Activated CD8-positive, alpha-beta memory T cell treated with anti-CD3 and anti-CD28 coated beads, Interleukin-2, amount 50 U/mL, for 24 hours (primary cell): ENCODE results near the gene KLF16.
A peak's percentile ranks its signal among the peaks of the same experiment; 100 is the strongest.

Source experiments
- DNase-seq: peaks from one replicate; pipeline ENCODE4 v3.0.0-alpha.2; 2020; ENCODE audit errors: extremely low read depth

Gene KLF16

GRCh38 chr19:1867349-1867724 is 4.0 kb upstream of the KLF16 start:
- DNase-seq, result no peak

DNA sequence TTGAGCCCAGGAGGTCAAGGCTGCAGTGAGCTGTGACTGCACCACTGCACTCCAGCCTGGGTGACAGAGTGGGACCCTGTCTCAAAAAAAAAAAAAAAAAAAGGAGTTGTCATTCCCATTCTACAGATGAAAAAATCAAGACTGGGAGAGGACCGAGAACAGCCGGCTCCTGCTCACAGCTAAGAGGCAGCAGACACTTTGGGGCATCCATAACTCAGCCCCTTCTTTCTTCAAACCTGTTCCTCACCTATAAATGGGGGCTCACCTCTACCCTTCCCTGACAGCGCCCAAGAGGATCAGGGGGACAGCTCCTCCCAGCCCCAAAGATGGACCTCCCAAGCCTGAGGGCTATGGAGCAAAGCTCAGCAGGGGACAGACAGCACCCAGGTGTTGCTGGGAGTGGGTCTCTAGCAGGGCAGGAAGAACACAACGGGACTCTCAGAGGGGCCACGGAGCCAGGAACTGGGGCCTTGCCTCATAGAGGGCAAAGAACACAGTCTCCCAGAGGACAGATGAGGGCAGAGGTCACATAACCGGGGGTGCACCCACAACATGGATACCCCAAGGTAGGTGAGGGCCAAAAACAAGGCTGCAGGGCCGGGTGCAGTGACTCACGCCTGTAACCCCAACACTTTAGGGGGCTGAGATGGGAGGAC is 3.4 kb upstream of the KLF16 start:
- no peak for DNase-seq

DNA sequence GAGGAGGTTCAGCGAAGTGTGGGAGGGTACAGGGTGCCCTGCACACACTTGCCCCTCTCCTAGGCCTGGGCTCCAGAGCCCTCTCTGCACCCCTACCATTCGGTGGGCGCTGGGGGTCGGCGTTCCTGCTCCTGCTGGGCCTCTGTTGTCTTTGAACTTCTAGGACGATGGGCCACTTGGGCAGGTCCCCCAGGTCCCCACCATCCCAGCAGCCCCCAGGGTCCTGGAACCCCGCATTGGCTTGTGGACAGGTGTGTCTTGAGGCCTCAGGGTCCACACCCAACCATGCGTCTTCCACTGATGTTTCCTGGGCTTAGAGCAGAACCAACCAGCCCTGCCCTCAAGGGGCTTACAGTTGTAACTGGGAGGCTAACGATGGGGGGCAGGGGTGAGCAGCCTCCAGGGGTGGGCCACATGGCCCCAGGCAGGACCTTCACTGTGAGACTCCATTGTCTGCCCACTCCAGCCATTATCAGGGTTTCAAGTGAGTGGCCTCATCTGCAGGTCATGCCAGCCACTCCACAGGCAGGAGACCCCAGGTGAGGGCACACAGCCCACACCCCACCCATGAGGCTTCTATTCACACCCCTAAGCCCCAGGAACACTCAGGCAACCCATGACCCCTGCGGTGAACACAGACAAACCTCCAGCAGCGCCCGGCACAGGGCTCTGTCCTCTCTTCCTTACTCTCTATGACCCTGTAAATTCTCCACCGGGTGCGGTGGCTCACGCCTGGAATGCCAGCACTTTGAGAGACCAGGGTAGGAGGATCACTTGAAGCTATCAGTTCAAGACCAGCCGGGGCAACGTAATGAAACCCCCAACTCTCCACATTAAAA is 2.0 kb upstream of the KLF16 start:
- DNase-seq, result no peak

GRCh38 chr19:1864480-1865171 is 1.2 kb upstream of the KLF16 start:
- no peak for DNase-seq

DNA sequence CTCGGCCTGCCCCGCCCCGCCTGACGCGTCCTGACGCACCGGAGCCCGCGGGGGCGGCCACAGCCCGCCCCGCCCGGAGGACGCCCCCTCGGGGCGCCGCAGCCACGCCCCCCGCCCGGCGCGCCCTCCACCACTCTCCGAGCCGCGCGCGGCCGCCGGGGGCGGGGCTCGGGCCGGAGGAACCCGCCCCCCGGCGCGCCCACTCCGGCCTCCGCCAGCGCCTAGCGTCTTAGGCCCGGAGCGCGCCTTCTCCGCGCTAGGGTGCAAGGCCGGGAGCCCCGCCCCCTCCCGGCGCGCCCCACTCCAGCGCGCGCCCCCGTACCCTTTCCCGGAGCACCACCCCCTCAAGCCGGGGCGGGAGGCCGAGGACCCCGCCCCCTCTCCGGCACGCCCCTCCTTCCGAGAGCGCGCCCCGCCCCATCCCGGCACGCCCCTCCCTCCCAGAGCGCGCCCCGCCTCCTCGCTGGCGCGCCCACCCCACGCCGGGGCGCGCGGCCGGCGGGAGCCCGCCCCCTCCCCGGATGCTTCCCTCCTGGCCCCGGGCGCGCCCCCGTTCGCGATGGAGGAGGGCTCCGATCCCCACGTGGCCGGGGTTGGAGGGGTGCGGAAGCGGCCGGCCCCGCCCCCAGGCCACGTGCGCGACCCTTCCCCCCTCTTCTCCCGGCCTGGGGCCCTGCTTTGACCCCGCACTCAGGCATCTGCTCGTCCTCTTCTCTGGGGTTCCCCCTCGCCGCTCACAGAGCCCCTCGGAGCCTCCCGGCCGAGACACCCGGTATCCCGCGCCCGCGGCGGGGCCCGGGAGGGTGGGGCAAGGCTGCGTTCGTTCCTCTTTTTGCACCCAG is 480 bp upstream of the KLF16 start:
- DNase-seq, result peak; percentile 75

GRCh38 chr19:1862424-1863327 is 703 bp downstream of the KLF16 start:
- no peak for DNase-seq

DNA sequence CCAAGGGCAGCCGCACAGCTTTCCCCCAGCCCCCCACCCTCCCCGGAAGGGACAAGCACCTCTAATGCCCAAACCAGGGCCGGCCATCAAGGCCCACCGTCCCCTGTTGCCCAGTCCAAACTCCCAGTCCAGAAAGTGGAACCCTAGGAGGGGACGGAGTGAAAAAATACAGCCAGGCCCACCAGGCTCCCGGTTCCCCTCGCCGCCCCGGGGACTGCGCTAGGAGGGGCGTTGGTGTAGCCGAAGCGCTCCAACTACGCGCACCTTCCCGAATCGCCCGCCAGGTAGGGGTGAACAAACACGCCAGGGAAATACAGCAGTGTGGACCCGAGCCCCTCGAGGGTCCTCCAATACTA is 1.3 kb downstream of the KLF16 start:
- no peak for DNase-seq

DNA sequence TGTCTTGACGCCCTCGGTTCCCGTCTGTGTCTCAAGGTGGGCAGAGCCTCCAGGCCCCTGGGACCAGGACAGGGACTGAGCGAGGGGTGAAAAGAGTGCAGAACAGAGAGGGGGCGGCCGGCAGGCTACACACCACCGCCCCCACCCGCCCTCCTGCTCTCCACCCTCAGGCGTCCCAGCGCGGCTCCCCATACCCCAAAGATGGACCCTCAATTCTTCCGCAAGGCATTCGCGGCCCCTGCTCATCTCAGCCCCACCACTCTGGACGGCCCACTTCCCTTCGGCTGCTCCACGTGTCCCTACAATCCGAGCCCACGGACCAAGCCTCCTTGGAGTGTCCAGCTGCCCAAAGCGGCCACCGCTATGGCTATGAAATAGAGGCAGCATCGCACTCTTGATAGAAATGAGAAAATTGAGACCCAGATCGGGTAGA is 1.8 kb downstream of the KLF16 start:
- DNase-seq, result no peak

GRCh38 chr19:1860821-1861598 is 2.4 kb downstream of the KLF16 start:
- no peak for DNase-seq

- DNase-seq, result no peak
Observed at GRCh38 chr19:1860042-1860775, 3.2 kb downstream of the KLF16 start.

- DNase-seq, result no peak
Observed at GRCh38 chr19:1859331-1859781, 4.0 kb downstream of the KLF16 start.

- DNase-seq, result no peak
Observed at GRCh38 chr19:1858412-1859081, 4.8 kb downstream of the KLF16 start.

DNA sequence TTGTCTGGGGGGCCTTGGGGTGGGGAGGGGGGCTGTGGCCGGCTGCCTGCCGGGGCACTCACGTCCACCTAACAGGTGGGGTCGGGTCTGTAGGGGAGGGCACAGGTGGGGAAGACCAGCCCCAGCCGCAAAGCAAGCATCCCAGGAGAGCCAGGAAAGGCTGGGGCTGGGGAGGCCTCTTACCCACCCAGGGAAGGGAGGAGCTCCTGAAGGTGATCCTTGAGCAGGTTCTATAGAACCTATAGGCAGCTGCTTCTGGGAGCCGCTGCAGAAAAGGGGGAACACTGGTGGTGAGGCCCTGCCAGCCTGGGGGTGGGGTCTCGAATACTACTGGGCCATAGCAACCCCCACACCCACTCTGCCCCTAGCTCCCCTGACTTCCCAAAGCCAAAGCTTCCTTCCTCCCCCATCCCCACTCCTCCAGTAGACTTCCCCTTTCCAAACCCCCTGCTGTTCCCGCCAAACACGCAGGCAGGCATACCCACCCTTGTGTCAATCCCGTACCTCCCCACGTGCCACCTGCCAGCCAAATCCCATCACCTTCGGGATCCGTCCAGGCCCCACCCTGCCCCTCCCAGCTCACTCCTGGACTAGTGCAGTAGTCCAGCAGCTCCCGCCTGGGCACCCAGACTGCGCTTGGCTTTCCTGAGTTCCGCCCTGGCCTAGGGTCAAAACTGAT is 5.6 kb downstream of the KLF16 start:
- DNase-seq, result no peak

DNA sequence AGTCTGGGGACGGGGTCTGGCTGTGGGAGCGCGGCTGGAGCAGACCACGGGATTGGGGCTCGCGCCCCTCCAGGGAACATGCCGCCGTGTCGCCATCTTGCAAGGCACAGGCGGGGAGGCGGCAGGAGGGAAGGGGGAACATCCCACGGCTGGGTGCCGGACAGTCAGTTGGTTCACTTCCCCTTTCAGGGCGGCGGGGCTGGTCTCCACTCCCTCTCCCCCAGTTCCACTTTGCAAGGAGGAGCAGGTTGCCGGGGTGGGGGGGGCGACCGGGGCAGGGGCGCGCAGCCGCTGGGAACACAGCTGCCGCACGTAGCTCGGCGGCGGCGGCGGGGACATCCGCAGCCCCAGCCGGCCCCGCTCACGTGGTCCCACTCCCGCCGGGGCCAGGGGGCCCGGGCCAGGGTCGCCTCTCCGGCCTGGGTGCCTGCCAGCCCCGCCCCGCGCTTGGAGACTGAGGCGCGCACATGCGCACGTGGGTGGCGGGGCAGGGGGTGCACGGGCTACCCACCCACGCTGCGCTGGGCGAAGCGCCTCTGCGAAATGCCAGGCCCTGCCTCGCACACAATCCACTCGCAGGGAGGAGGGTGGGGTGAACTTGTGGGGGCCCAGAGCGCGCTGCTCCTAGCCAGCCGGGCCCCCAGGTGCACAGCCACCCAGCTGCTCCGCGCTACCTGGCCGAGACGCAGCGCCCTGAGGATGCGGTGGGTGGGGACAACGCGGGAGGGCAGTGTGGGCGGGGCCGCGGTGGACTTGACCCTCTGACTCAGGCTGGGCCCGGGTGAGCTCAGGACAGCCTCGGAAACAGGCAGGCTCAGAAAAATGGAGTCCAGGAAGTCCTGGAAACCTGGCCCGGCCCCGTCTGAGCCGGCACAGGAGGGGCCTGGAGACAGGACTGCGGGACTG is 6.4 kb downstream of the KLF16 start:
- DNase-seq, result no peak

DNA sequence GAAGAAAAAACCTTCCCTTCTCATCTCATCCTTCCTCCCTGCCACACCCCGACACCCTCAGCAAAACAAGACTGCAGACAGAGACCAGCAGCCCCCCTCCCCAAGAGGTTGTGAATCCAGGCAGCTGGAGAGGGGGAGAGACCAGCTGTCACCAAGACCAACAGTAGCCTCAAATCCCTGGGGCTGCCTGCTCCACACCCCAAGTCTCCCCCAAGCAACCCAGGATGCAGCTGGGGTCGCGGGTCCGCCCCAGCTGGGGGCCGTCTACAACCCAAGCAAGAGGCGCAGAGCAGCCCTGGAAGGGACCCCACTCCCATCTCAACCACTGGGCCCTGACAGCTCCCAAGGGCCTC is 7.1 kb downstream of the KLF16 start:
- DNase-seq, result no peak

GRCh38 chr19:1855828-1856255 is 7.5 kb downstream of the KLF16 start:
- DNase-seq, result no peak
